Activated T-cell treated with anti-CD3 and anti-CD28 coated beads, Interleukin-2, amount 50 U/mL, for 4 hours (primary cell): ENCODE measurements around the gene DSCAML1. TPM values are rescaled to one million over a fixed set of nuclear protein-coding genes. Genes with fewer than 3 reads are reported as not detected.

Experiments
- ATAC-seq, 2 donors: fragments of 200-7000 bp; cut with Tn5 transposase; one replicate each; pipeline ENCODE4 v1.10.0; 2021
- DNase-seq: peaks from one replicate; pipeline ENCODE4 v3.0.0-alpha.2; 2020
- H3K27me3 Mint-ChIP-seq: one replicate; pipeline ENCODE4 v1.8.0; 2021; ENCODE audit warnings: low read depth, mixed read lengths
- H3K36me3 Mint-ChIP-seq: one replicate; pipeline ENCODE4 v1.8.0; 2022; ENCODE audit warnings: mixed read lengths; ENCODE audit not compliant: insufficient read depth
- H3K4me1 Mint-ChIP-seq: one replicate; pipeline ENCODE4 v1.8.0; 2021; ENCODE audit warnings: low read depth, mixed read lengths
- H3K4me3 Mint-ChIP-seq: one replicate; pipeline ENCODE4 v1.8.0; 2021; ENCODE audit warnings: mild to moderate bottlenecking, moderate library complexity, mixed read lengths
- H3K9me3 Mint-ChIP-seq: one replicate; pipeline ENCODE4 v1.8.0; 2021; ENCODE audit warnings: mixed read lengths
- total RNA-seq, 3 donors: library from RNA; stranded (reverse); gene quantifications; one replicate each; pipeline ENCODE4 v1.2.1, GENCODE V29; 2021

DSCAML1 gene
- total RNA-seq, 3 donors from 2014 or later = not detected

DNA sequence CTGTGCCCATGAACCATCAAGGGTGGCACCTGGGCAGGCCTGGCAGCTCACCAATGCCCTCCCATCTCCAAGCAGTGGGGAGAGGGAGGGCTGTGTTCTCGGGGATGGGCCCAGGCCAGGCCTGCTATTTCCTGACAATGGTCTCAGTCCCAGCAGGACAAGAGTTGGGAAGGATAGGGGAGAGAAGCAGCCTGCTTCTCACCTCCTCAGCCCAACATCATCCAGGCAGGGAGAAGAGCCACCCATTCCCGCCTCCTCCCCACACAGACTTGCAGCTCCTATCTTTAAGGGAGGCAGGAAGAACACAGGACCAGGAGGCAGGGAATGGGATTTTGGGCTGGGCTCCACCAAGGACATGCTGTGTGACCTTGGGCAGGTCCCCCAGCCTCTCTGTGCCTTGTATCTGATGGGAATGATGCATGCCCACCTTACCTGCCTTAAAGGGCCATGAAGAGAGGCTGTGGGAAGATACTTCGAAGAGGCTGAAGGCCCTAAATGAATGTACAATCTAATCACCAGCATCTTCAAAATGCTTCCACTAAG, 108.7 kb downstream of the DSCAML1 start:
- ATAC-seq (no peak), DNase-seq (no peak)
- Mint-ChIP-seq H3K4me3 (no peak overlapping the region), H3K4me1 (no peaks in the 10 kb centered on the region), H3K27me3 (peaks cover 12% of the 10 kb centered on the region), H3K36me3 (no peaks in the 10 kb centered on the region), H3K9me3 (no peaks in the 10 kb centered on the region)

DNA sequence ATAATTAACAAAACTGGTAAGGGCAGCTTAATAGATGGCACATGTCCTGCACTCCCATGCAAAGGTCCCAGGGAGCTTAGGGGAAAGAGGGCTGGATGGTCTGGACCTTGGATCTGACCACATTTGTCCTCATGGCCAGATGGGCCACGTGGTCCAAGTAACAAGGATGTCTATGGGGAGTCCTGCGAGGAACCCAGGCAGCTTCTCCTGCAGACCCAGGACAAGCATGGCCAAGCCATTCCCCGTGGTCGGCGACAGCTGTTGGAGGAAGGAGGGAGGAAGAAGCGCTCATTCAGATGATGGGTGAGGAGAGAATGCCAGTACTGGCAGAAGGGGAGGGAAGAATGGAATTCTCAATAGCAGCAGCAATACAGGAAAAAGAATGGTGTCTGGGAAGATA, 109.2 kb downstream of the DSCAML1 start:
- DNase-seq (no peak), ATAC-seq (no peak)
- no peaks in the 10 kb centered on the region for H3K4me1 Mint-ChIP-seq
- H3K27me3 Mint-ChIP-seq = peaks cover 7% of the 10 kb centered on the region
- no peaks in the 10 kb centered on the region for H3K36me3 Mint-ChIP-seq
- H3K9me3 Mint-ChIP-seq = no peaks in the 10 kb centered on the region
- H3K4me3 Mint-ChIP-seq = no peak overlapping the region

DNA sequence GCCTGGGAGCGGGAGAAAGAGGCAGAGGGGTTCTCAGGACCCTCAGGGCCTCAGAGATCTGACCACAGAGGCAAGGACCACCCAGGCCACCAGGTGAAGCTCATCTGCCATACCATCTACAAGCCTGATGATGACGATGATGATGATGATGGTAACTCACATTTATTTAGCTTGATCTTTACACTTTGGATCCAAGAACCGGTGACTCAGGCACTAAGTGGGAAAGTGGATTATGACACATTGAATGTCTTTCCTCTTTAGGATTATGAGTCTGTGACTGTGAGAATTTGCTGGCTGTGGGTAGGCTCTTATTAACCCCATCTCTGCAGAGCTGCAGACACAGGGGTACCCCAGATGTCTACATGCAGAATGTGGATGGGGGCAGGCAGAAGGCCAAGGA, 110.3 kb downstream of the DSCAML1 start:
- Mint-ChIP-seq H3K9me3 (no peaks in the 10 kb centered on the region), H3K4me3 (no peak overlapping the region), H3K4me1 (no peaks in the 10 kb centered on the region), H3K27me3 (peaks cover 7% of the 10 kb centered on the region), H3K36me3 (no peaks in the 10 kb centered on the region)
- no peak for ATAC-seq
- no peak for DNase-seq

DNA sequence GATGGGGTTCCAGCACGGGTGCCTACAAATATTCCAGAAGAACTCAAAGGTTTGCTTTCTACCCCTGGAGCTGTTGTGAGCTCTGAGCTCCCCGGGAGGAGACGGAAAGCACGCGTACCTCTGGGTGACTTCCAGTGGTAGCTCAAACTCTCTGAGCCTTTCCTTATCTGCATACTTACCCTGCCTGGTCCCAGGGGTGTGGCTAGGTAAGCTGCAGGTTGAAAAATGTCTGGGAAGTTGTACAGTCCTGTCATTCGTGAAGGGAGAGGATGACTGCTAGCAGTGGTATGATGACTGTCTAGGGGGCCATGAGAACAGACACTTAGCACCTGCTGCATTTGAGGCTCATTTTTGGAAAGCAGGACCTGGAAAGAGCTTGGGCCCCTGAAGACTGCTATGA, 111.5 kb downstream of the DSCAML1 start:
- Mint-ChIP-seq H3K4me3 (no peak overlapping the region), H3K27me3 (peaks cover 7% of the 10 kb centered on the region), H3K4me1 (no peaks in the 10 kb centered on the region), H3K9me3 (no peaks in the 10 kb centered on the region), H3K36me3 (no peaks in the 10 kb centered on the region)
- DNase-seq = no peak
- no peak for ATAC-seq

DNA sequence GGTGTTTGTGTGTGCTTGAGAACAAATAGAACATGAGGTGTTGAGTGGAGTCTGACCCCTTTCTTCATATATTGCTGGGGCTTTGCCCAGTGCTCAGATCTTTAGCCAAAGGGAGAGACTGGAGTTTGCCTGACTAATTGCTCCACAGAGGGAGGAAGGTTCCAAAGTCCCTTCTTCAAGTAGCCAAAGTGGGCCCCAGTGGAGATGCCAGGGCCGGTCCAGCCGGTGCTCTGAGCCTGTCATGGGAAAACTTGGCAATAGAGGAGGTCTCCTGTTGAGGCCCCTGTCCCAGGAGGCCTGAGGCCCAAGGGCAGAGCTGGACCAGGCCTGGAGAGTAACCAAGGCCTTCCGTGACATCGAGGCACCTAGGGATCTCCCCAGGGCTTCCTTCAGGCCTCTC, 112.3 kb downstream of the DSCAML1 start:
- H3K4me1 Mint-ChIP-seq = no peaks in the 10 kb centered on the region
- H3K4me3 Mint-ChIP-seq = no peak overlapping the region

DNA sequence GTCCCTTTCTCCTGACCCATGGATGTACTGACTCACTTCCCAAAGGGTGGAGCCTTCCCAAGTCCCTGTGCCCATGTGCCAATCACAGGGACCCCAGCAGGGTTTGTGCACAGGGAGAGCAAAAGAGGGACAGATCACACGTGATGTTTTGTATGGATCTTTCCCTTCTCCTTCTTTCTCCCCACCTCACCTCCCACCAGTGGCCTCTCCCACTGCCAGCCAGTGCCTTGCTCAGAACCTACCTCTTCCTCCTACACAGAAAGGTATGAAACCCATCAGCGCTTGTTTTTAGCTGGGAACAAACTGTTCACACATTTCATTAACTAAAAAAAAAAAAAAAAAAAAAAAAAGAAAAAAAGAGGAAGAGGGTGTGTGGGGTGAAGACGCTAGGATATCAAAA, 112.9 kb downstream of the DSCAML1 start:
- H3K4me1 Mint-ChIP-seq = no peaks in the 10 kb centered on the region
- DNase-seq (no peak), ATAC-seq (no peak)
- peaks cover 7% of the 10 kb centered on the region for H3K27me3 Mint-ChIP-seq
- H3K9me3 Mint-ChIP-seq = no peaks in the 10 kb centered on the region
- H3K36me3 Mint-ChIP-seq = no peaks in the 10 kb centered on the region
- no peak overlapping the region for H3K4me3 Mint-ChIP-seq

More for the DNA sequence above, 112.3 kb downstream of the DSCAML1 start:
- Mint-ChIP-seq H3K36me3 (no peaks in the 10 kb centered on the region), H3K9me3 (no peaks in the 10 kb centered on the region), H3K27me3 (peaks cover 7% of the 10 kb centered on the region)
- DNase-seq (no peak), ATAC-seq (no peak)

DNA sequence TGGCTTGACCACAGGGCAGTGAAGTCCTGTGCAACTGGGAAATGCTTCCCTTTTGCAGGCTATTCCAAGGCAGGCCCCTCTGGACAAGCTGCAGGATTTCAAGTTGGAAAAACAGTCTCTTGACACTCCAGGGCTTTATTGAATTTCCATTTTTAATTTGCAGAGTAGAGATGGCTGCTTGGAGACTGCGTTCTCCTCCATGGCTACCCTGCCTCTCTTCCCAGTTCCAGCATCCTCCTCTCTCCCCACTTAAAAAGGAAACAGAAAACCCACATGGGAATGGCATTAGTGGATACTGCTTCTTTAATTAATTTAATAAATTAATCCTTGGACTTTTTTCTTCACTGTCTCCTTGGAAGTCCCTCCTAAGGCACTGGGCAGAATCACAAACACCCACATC, 115.6 kb downstream of the DSCAML1 start:
- DNase-seq = no peak
- Mint-ChIP-seq H3K36me3 (no peaks in the 10 kb centered on the region), H3K4me3 (no peak overlapping the region), H3K27me3 (peaks cover 4% of the 10 kb centered on the region), H3K4me1 (no peaks in the 10 kb centered on the region), H3K9me3 (no peaks in the 10 kb centered on the region)
- ATAC-seq = no peak

DNA sequence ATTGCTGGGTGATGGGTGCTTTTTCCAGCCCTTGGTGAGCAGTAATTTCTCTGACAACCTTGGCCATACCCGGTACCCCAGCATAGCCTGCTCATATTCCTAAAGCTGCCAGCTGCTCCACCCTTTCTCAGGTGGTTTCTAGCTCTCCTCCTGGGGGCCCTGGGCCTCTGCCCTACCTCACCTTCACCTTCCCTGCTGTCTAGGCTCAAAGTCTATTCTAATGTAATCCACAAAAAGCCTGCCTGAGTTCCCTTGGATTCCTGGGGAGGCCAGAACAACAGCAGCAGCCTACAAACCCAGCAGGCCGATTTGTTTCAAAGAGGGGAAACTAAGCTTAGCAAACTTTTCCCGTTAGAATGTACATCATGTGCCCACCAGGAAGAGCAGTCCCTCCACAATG, 117.6 kb downstream of the DSCAML1 start:
- no peak overlapping the region for H3K4me3 Mint-ChIP-seq
- no peaks in the 10 kb centered on the region for H3K36me3 Mint-ChIP-seq
- H3K27me3 Mint-ChIP-seq = peaks cover 1% of the 10 kb centered on the region
- DNase-seq (no peak), ATAC-seq (no peak)
- peaks cover 3% of the 10 kb centered on the region for H3K4me1 Mint-ChIP-seq
- no peaks in the 10 kb centered on the region for H3K9me3 Mint-ChIP-seq

DNA sequence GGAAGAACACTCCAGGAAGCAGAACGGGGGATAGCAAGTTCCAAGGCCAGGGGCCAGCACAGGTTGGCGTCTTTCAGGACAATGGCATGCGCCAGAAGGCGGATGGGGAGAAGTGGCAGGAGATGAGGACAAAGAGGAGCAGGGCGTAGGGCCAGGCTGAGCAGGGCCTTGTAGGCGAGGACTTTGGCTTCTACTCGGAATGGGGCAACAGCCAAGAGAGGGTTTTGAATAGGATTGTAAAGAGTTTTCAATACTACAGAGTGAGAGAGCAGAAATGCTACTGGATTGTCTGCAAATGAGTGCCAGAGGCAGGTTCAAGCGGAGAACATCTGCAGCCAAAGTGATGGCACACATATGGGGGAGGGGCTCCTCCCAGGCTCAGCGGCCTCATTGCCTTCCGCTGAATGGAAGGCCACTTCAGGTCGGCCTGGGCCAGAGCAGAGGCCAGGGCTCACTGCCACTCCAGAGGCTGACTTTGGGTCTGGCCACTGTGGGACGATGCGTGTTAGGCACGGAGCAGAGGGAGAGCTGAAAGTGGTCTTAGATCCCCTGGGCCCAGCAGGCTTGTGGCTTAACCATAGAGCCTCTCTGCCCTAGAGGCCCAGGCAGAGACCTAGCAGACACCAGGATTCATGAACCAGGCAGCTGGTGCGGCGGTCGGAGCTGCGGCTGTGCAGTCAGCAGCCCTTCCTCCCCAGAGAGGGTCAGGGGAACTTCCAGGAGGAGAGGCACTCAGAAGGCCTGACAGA, 118.2 kb downstream of the DSCAML1 start:
- H3K36me3 Mint-ChIP-seq = no peaks in the 10 kb centered on the region
- ATAC-seq (no peak), DNase-seq (no peak)
- H3K9me3 Mint-ChIP-seq = no peaks in the 10 kb centered on the region
- H3K4me3 Mint-ChIP-seq = no peak overlapping the region
- peaks cover 3% of the 10 kb centered on the region for H3K4me1 Mint-ChIP-seq
- peaks cover 3% of the 10 kb centered on the region for H3K27me3 Mint-ChIP-seq

DNA sequence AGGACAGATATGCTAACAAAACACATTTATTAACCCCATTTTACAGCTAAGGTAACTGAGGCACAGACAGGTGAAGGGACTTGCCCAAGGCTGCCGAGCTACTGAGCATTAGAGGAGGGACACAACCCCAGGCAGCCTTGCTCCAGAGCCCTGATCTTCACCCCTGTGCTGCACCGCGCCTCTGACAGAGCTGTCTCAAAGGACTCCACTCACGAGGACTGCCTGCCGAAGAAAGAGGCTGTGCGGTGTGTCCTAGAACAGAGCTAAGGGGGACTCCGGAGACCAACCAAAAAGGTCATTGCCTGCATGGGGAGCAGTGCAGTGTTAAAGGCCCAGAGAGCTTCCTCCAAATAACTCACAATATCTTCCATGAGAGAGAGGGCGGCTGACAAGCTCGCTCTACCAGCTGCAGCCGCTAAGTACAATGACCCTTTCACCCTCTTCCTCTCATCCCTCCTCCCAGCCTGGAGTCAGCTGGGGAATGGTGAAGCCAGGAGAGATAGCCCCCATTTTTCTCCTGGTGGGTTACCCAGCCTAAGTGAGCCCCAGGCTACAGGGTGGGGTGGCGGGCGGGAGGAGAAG, 119.2 kb downstream of the DSCAML1 start:
- H3K9me3 Mint-ChIP-seq = no peaks in the 10 kb centered on the region
- peaks cover 3% of the 10 kb centered on the region for H3K4me1 Mint-ChIP-seq
- no peak for DNase-seq
- H3K4me3 Mint-ChIP-seq = no peak overlapping the region
- no peak for ATAC-seq
- peaks cover 3% of the 10 kb centered on the region for H3K27me3 Mint-ChIP-seq
- no peaks in the 10 kb centered on the region for H3K36me3 Mint-ChIP-seq

DNA sequence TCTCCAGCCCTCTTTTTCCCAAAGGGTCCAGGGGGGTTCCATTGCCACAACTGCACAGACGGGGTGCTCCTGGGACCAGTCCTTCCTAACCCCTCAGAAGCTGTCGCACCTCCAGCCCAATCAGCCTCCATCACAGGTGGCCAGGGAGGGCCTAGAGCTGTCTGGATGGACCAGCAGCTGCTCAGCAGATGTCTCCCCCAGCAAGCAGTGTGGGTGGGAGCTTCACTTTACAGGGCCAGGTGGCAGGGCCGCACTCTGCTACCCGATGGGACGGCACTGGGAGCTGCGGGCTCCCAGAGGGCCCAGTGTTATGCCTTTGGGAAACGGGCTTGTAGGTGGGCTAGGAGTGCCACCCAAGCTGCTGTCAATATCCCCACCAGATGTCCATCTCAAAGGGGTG, 120.5 kb downstream of the DSCAML1 start:
- ATAC-seq (no peak), DNase-seq (no peak)
- Mint-ChIP-seq H3K4me1 (peaks cover 3% of the 10 kb centered on the region), H3K4me3 (no peak overlapping the region), H3K9me3 (no peaks in the 10 kb centered on the region), H3K36me3 (no peaks in the 10 kb centered on the region), H3K27me3 (peaks cover 4% of the 10 kb centered on the region)

DNA sequence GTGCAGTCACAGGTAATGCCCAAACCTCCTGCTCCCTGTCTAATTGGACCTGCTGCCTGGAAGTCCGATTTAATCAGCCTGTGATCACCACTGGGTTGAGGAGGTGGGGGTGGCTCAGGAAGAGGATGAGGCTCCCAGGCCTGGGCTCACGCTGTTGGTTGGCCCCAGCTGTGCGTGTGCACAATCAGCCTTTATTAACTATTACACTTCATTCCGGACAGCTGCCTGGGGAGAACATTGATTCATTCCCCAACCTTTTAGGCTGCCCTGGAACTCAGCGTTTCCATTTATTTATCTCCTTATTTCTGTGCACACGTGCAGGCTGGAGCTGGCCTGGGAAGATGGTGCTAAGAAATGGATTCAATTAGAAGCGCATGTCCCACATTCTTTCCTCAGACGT, 123.4 kb downstream of the DSCAML1 start:
- H3K9me3 Mint-ChIP-seq = no peaks in the 10 kb centered on the region
- ATAC-seq = no peak

DNA sequence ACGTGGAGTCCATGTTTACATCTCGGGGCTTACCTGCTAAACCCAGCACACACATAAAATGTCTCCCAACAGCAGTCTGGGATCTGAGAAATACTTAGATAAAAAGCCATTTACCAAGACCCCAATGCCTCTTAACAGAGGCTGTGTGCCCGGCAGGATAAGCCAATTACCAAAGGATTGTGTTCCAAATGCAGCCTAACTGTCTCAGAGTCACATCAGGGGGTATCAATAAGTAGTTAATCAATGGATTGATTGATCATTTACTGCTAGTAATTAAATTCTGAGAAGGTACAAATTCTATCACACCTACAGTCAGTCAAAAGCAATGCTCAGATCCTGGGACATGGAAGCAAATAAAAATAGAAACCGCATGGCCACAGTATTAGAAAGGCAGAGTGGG, 125.6 kb downstream of the DSCAML1 start:
- no peak for DNase-seq
- Mint-ChIP-seq H3K4me3 (no peak overlapping the region), H3K36me3 (no peaks in the 10 kb centered on the region), H3K4me1 (peaks cover 3% of the 10 kb centered on the region), H3K9me3 (no peaks in the 10 kb centered on the region), H3K27me3 (peaks cover 8% of the 10 kb centered on the region)
- no peak for ATAC-seq

More for the DNA sequence above, 123.4 kb downstream of the DSCAML1 start:
- H3K4me1 Mint-ChIP-seq = peaks cover 3% of the 10 kb centered on the region
- peaks cover 8% of the 10 kb centered on the region for H3K27me3 Mint-ChIP-seq
- H3K36me3 Mint-ChIP-seq = no peaks in the 10 kb centered on the region
- no peak for DNase-seq
- H3K4me3 Mint-ChIP-seq = no peak overlapping the region

DNA sequence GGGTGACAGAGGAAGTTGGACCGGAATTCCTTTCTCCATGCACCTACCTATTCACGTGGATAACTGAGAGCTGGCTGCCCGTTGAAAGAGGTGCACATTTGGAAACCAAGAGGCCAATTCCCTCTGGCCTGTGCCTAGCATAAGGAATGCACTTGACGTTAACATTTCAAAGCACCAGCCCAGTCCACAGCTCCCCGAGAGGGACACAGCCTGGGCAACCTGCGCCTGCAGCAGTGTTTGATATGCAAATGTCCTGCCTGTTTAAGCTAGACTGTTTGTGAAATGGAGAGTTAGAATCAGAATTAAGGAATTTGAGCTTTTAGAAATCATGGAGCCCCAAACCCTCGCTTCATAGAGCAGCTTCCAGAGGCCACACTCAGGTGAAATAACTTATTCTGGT, 126.1 kb downstream of the DSCAML1 start:
- no peak overlapping the region for H3K4me3 Mint-ChIP-seq
- H3K9me3 Mint-ChIP-seq = no peaks in the 10 kb centered on the region
- ATAC-seq (no peak), DNase-seq (no peak)
- peaks cover 1% of the 10 kb centered on the region for H3K4me1 Mint-ChIP-seq
- H3K36me3 Mint-ChIP-seq = no peaks in the 10 kb centered on the region
- H3K27me3 Mint-ChIP-seq = peaks cover 8% of the 10 kb centered on the region

DNA sequence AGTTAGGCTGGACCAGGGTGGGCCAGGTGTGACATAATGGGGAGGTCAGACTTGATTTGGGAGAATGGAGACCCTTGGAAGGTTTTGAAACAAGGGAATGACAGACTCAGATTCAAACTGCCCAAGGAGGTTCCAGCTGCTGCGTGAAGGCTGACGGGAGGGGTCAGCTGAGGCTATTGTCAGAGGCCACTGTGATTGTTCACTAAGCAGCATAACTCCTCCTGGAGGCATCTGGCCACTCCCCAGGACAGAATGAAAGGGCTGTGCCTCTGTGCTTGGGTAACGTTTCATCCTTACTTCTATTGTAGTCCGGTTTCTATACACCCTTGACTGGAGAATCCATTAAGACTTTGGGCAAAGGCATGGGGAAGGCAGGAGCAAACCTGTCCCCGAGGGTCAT, 126.6 kb downstream of the DSCAML1 start:
- Mint-ChIP-seq H3K36me3 (no peaks in the 10 kb centered on the region), H3K4me1 (no peaks in the 10 kb centered on the region), H3K9me3 (no peaks in the 10 kb centered on the region), H3K4me3 (no peak overlapping the region), H3K27me3 (peaks cover 8% of the 10 kb centered on the region)
- no peak for DNase-seq
- no peak for ATAC-seq
